GM18520 (cell line): ENCODE results near the gene LIN28B.
"Not testable (repeated sequence)": the region's sequence is repeated elsewhere in the genome, so short reads cannot be mapped to it uniquely, and the experiment has no call there.

Source experiments
- ATAC-seq: cut with Tn5 transposase; IDR thresholded peaks from one replicate; pipeline ENCODE4 v1.9.1; 2021; ENCODE audit not compliant: unreplicated experiment

LIN28B gene, protein sequence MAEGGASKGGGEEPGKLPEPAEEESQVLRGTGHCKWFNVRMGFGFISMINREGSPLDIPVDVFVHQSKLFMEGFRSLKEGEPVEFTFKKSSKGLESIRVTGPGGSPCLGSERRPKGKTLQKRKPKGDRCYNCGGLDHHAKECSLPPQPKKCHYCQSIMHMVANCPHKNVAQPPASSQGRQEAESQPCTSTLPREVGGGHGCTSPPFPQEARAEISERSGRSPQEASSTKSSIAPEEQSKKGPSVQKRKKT

DNA sequence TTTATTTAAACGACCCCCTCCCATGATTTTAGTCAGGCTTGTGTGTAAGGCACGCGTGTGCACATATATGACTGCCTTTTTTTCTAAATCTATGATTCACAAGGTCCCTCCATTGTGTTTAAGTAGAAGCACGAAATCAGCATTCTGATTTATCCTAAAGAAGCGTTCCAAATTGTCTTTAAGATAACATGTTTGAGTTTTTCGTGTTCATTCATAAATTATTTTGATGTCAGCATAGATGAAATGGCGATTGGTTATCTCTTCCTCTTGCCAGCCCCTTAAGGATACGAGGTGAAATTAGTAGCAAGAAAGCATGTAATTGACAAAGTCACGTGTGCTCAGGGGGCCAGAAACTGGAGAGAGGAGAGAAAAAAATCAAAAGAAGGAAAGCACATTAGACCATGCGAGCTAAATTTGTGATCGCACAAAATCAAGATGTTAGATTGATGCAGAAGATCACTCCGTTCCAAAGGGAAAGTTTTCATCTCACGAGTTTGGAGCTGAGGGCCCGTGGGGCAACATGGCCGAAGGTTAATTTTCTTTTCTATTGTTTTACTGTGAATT, at the start of gene LIN28B:
TSS of gene LIN28B (plus strand) at position 377 of the 564 bp plus-strand sequence. CDS start at position 521, 144 bp downstream.
- ATAC-seq = no peak

DNA sequence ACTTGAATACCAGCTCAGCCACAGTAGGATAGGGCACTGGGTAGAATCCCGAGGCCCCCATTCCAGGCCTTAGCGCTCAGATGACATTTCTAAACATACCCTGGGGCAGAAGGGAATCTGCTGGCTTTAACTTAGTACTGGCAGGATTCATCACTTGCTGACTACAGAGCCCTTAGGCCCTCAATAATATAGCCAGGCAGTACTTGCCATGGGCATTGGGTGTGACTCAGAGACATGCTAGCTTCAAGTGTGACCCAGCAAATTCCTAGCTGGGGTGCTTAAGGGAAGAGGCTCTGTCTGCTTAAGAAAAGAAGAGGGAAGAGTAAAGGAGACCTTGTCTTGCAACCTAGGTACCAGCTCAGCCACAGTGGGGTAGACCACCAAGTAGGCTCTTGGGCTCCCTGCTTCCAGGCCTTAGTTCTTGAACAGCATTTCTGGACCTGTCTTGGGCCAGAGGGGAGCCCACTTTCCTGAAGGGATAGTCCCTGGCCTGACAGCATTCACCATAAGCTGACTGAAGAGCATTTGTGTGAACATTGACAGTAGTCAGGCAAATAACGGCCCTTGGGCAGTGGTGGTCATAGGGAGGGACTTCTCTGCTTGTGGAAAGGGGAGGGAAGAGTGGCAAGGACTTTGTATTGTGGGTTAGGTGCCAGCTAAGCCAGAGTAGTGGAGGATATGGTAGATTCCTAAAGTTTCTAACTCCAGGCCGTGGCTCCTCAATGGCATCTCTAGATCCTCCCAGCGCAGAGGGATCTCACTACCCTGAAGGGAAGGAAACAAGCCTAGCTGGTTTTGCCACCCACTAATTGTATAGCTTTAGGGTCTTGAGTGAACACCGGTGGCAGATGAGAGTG, 48.6 kb upstream of the LIN28B start:
- no peak for ATAC-seq

DNA sequence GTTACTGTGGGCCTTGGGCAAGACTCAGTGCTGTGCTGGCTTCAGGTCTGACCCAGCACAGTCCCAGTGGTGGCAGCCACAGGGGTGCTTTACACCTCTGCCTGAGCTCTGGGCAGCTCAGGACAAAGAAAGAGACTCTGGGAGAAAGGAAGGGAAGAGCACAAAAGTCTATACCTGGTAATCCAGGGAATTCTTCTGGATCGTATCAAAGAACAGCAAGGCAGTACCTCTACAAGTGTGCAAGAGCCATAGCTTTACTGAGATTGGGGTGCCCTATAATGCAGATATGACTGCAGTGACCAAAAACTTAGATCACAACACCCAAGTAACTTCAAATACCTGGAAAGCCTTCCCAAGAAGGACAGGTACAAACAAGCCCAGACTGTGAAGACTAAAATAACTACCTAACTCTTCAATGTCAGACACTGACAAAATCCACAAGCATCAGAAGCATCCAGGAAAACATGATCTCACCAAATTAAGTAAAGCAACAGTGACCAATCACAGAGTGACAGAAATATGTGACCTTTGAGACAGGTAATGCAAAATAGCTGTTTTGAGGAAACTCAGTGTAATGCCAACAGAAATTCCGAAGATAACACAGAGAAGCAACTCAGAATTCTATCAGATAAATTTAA, 47.9 kb upstream of the LIN28B start:
- ATAC-seq = no peak

DNA sequence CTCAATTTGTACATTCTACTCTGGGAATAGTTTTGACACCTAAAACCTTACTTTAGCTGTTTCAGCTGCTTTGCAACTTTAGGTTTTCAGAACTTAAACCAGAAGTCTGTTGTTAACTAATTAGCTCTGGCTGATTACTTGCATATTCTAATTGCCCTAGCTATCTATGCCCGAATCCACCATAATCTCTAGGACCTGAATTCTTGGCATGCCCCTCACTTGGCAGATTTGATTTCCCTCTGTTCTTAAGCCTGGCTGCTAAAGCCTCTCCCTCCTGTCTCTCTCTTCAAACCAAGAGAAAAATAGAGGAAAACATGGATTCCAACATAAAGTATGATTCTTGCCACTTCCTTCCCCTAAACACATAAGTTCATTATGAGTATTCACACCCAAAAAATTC, 35.0 kb upstream of the LIN28B start:
- ATAC-seq = no peak

DNA sequence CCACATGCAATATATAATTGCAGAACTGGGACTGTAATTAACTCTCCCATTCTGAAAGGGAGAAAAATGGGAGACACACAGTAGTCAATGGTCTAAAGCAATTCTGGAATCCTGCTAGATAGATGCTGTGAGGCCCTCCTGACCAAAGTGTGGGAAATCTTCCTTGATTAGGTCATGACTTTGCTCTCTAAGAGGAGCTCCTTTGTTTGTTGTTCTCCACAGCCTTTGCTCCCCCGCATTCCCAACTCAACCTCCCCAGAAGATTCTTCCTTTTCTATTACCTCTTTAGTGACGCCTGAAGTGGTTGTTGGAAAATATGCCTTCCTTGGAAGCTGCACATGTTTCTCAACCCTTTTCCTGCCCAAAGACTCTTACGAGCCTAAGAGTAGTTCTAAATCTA, 28.8 kb upstream of the LIN28B start:
- no peak for ATAC-seq

DNA sequence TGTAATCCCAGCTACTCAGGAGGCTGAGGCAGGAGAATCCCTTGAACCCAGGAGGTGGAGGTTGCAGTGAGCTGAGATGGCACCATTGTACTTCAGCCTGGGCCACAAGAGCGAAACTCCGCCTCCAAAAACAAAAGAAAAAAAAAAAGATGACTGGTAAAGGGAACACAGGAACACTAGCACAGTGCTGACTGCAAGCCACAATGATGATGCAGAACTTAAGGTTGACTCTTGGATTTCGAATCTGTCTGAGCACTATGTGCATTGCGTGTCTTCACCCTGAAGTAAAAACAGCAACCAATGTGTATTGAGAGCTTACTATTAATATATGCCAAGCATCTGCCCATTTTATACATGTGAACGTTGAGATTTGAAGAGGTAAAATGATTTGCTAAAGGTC, 27.6 kb upstream of the LIN28B start:
- ATAC-seq = no peak

DNA sequence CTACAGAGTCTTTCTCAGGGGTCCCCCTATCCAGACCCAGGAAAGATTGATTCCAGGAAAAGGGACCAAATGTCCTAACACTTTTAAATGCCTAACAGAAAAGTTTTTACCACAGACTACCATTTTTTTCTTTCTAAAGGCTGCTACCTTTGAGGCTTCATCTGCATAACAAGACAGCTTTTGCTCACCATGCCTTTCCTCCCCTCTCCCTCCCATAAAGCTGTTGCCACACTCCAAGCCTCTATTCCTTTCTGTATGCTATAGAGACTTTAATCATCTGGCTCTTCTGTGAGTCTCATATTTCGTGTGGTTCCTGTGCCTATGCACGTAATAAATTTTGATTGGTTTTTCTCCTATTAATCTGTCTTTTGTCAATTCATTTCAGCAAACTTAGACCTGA, 26.0 kb upstream of the LIN28B start:
- no peak for ATAC-seq

DNA sequence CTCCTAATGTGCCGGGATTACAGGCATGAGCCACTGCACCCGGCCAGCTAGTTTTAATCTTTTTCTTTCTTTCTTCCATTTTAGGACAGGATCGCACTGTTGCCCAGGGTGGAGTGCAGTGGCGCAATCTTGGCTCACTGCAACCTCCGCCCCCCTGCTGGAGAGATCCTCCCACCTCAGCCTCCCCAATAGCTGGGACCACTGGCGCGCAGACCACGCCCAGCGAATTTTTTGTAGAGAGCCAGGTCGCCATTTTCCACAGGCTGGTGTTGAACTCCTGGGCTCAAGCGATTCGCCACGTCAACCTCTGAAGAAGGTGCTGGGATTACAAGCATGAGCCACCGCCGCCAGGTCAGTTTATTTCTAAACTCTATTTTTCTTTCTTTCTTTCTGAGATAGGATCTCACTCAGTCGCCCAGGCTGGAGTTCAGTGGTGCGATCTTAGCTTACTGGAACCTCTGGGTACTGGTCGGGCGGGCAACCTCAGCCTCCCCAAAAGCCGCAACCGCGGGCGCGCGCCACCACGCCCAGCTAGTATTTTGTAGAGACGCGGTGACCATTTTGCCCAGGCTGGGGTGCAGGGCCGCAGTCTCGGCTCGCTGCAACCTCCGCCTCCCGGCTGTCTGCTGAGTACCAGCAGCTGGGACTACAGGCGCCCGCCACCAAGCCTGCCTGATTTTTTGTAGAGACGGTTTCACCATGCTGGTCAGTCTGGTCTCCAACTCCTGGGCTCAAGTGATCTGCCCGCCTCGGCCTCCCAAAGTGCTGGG, 20.0 kb upstream of the LIN28B start:
- ATAC-seq = no peak

DNA sequence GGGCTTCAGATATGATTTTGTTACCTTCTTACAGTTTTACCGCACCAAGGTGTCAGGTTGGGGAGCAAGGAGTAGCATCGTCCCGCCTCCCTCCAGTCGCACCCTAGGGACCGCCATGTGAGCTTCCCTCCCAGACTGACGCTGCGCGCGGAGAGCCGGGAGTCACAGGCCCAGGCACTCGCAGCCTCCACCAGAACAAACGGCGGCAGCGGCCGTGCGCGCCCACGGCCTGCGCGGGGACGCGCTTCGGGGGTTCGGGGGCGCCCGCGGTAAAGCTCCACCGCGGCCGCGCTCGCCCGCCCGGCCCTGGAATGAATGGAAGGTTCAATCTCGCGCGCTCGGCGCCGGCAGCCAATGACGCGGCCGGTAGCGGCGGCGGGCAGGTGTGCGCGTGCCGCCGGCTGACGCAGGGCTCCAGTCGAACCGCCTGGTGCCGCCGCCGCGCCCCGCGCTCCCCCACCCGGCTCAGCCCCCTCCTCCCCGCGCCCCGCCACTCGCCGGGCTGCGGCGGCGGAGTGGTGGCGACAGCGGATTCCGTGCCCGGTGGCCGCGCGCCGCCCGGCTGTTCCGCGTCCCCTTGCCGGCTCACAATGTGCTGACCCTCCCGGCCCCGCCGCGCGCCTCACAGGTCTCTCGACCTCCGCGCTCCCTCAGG, 16.5 kb upstream of the LIN28B start:
- ATAC-seq = no peak

DNA sequence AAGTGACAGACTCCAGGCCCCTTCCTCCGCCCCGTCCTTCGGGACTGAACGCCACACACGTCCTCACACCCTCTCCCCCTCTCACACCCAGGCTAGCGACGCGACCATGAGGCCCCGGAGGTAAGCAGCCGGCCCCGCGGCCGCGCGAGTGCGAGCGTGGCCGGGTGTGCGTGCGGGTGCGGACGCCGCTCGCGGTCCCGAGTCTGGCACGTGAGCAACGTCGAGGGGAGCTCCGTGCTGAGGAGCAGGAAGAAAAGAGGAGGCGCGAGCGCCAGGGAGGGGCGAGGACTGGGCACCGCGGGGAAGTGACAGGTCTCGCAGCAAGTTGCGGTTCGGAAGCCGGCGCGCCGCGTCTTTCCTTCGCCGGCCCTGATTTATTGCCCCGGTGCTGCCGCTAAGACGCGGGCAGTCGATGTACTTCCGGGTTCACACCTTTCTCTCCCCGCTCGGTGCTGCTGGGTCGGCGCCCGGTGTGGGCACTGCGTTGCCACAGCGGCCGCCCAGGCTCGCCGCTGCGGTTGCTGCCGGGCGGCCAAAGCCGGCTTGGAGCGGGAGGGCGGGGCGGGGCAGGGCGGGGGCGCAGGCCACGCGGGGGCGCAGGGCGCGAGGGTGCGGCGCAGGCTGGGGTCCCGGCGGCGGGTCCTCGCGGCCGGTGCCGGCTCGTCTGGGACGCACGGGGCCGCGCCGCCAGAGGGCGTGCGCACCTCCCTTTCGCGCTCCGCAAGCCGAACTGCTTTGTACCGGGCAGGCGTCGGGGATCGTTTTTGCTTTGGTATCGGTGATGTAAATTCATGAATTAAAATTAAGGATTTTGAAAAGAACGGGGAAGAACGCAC, 15.8 kb upstream of the LIN28B start:
- ATAC-seq = no peak

DNA sequence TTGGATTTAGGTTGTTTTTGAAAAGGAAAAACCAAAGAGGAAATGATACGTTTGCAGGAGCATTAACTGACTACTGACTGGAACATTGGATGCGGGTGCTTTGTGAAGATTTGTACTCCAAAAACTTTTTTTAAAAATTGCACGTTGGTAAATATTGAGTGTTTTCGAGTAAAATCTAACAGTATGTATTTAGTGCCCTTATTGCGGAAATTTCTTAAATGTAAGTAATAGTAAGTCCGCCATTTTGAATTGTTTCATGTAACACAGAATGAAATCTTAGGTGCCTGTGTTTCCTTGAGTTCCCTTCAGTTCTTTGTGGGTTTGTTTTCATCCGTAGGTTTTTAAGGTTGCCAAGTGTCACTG, 15.2 kb upstream of the LIN28B start:
- no peak for ATAC-seq

DNA sequence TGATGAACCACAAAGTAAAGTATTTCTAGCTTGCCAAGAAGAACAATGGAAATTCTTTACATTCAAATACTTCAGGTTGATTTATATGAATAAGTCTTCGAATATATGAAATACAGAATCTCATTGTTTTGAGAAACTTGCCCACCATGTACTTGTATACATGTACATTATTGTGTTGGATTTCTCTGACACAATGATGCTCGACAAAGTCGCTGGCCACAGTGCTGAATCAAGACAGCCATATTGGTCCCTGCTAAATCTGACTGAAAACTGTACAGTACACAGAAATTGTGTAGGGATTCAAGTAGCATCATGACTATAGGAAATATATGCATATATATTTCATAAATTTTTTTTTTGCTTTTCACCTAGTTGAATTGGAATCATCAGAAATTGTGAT, 13.1 kb upstream of the LIN28B start:
- ATAC-seq = no peak

DNA sequence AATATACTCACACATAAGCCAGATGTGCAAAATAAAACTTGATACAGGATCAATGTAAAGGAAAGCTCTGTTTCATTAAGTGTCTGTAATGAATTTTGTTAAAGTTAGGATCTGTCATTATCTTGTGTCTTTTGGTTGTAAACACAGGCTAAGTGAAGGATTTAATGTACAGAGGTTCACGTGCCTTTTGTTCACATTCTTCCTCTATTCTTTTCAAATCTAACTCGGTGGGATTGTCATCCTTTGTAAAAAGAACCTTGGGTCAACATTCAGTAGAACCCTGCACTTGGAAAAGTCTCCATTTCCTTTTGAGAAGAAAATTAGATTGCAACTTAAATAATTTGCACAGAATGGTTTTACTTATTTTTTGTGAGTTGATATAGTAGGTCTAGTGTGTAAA, 7.7 kb upstream of the LIN28B start:
- no peak for ATAC-seq

DNA sequence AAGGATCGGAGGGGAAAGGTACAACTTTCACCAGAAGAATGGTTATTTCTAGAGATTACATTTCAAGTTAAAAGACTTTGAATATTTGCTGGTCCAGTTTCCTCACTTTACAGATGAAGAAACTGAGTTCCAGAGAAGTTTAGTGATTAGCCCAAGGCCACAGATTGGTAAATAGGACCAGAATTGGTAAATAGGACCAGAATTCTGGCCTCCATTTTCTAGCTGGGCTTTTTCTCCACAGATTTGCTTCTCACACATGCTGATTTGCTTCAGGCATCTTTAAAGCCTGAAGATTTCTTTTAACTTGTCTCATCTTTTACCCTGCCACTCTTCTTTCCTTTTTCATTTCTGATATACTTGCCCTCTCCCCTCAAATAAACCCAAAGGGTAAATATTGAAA, 5.2 kb upstream of the LIN28B start:
- no peak for ATAC-seq

DNA sequence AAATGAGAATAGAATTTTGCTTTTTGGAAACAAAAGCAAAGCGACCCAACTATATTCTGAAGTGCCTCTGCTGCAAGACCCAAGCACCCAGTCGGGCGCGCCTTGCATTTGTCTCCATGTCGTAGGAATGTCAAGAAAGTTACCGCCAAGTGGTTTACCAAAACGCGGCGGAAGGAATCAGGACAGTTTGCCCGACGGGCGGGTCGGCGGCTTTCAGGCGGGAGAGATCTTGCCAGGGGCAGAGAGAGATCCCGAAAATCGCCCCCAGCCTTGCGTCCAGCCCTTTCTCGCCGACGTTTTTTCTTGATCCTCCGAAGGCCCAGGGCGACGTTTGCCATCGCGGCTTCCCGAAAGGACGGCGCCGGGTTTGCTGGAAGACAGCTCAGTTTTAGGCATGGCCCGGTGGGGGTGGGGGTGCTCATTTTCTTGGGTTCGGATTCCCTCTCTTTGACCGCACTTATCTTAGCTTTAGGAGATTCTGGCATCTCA, 4.0 kb upstream of the LIN28B start:
- ATAC-seq = no peak

DNA sequence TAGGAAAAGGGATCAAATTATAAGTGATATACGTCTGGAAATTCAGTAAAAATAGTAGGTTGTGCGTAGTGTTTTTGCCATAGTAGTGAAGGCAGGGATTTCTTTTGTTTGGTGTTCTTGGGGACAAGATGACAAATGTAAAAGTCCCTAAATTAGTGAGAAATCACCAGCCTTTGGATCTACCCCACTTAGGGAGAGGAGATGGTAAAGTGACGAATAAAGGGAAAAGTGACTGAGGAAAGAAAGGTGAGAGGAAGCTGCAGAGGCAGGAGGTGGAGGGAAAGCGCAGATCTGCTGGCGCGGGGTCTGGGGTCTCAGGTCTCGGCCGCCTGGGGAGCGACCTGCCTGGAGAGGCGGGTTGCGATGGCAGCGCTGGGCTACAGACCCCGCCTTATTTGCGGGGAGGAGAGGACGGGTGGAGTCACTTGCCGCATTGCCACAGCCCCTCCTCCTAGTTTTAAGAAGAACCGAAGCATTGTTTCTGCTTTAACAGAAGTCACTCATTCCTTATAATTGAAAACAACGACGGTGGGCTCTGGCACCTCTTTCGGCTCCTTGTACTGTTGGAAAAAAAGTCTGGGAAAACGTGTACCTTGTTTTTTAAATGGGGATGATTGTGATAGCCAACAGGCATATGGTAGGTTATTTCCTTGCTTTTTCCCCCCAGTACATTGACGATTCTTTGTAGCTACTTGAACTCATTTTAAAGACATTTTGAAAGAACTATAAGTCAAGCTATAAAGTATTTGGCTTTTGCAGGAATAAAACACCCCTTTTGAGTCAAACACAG, 3.3 kb upstream of the LIN28B start:
- ATAC-seq = not testable (repeated sequence)

DNA sequence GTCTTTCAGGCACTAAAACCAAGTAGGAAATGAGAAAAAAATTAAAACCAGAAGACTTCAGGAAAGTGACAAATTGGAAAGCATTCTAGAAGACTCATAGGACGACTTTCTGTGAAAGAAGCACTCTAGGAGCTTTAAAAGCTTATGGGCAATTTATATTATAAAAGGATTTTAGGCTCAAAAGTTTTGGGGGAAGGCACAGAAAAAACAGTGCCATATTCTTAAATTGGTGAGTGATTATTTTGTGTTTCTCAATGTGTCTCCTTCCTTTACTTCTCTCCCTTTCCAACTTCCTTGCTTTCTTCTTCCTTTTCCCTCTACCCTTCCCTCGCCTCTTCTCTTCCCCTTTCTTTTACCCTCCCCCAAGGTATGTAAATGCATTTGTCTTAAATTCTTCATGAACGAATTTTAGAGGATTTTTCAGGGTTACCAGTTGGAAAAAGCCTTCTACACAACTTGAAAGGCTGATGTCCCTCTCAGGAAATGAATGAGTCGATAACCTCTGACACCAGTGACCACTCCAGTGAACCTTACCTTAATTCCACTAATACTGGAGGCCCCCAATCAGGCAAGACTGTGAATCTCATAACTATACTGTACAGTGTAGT, 2.6 kb upstream of the LIN28B start:
- ATAC-seq = no peak

DNA sequence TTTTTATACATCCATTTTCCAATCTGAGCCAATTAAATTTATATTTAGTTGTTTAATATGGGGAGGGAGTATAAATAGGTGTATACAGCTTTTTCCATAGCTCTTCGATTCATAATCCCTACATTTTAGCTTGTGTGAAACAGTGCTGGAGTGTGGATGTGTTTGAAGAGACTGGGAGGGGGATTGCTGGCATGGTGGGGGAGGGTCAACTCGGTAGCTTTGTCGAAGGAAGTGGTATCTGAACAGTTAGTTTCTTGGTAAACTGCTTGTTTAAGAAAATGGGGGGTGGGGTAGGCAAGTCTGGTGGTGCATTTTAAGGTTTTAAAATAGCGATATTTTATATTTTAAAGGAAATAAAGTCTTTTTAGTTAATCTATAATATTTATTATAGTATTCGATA, 1.4 kb upstream of the LIN28B start:
- no peak for ATAC-seq
